GM12874 (cell line): ENCODE results near the gene IRAK1BP1.

Experiments used
- TF ChIP-seq, protein P1 (sequence below): IDR thresholded peaks from 2 replicates; pipeline ENCODE4 v1.5.1; 2011; ENCODE audit warnings: low read depth, mild to moderate bottlenecking, control low read depth, low read length, moderate library complexity; ENCODE audit not compliant: insufficient read depth

Gene IRAK1BP1

DNA sequence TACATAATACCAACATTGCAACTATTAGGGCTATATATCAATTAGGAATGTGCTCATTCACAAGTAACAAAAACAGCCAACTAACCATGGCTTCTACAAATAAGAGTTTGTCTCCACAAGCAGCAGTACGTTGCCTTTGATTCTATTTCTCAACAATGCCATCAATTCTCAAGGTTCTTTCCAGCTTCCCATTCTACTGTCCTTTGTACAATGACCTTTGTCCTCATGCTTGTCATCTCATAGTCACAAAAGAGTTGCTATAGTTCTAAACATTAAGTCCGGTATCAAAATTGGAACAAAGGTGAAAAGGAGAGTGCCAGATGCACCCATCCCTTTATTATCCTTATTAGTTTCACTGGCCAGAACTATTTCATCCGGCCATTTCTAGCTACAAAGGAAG is 30.8 kb upstream of the IRAK1BP1 start:
- TF ChIP-seq, protein P1, sequence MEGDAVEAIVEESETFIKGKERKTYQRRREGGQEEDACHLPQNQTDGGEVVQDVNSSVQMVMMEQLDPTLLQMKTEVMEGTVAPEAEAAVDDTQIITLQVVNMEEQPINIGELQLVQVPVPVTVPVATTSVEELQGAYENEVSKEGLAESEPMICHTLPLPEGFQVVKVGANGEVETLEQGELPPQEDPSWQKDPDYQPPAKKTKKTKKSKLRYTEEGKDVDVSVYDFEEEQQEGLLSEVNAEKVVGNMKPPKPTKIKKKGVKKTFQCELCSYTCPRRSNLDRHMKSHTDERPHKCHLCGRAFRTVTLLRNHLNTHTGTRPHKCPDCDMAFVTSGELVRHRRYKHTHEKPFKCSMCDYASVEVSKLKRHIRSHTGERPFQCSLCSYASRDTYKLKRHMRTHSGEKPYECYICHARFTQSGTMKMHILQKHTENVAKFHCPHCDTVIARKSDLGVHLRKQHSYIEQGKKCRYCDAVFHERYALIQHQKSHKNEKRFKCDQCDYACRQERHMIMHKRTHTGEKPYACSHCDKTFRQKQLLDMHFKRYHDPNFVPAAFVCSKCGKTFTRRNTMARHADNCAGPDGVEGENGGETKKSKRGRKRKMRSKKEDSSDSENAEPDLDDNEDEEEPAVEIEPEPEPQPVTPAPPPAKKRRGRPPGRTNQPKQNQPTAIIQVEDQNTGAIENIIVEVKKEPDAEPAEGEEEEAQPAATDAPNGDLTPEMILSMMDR, result no peak

DNA sequence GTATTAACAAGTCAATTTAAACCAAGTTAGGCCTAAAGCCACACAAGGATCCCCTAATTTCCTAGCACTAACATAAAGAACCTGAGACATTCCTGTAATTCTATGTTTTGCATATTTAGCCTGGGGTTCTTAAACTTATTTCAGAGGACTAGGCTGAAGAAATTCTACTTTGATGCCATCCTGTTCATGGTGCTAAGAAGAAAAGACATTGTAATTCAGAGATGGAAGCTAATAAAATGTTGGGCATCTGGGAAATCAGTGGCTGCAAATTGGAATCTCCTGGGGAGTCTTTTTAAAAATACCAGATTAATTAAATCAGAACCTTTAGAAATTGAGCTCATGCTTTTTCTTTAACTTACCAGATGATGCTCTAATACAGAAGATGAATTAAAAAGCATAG is 26.2 kb upstream of the IRAK1BP1 start:
- TF ChIP-seq, protein P1, result no peak

DNA sequence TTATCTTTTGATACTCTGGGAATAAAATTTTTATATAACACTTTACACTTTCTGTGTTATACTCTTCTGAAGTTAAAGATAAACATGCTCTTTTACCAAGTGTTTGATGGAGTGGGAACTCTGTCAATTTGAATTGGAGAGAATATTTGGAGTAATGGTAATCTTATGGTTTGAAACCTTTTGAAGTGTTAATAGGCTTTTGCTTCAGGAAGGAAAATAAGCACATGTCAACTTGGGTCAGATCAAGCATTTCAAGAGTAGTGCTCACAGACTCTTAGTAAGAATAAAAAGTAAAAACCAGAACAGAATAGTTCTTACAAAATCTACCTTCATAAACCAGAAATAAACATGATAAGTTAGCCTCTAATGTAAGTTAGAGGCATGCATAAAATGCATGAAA is 24.4 kb upstream of the IRAK1BP1 start:
- TF ChIP-seq, protein P1, result no peak

DNA sequence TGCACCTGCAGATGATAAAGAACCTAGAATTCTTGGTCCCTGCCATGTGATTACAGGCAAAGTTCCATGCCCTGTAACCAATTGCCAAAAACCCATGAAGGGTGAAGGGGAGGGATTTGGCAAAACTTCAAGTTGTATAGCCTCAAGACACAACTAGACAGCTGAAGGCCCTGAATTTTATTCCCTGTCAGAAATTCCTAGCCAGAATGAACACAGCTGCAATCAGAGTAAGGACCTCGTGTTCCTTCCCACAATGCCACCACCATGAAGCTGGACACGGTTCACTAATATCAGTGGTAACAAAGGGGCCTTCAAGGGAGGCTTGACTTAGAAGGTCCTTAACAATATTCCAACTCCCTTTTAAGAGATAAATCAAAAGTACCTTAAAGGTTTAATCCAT is 22.5 kb upstream of the IRAK1BP1 start:
- TF ChIP-seq, protein P1, result no peak

DNA sequence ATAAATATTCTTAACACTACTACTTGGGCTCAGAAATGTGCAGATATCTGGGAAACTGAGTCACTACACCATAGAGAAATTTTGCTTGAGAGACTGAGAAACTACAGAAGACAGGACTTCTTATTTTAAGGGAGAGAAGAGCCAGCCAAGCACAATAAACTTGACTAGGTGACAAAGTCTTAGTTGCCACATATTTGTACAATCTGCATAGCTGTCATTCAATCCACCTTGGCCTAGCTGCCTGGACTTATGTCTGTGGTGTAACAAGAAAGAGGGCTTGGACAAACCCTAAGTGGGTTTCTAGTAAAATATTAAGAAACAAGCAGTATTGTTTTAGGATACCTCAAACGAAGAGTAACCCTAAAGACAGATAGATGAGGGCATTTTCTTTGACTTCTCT is 21.8 kb upstream of the IRAK1BP1 start:
- TF ChIP-seq, protein P1, result no peak

DNA sequence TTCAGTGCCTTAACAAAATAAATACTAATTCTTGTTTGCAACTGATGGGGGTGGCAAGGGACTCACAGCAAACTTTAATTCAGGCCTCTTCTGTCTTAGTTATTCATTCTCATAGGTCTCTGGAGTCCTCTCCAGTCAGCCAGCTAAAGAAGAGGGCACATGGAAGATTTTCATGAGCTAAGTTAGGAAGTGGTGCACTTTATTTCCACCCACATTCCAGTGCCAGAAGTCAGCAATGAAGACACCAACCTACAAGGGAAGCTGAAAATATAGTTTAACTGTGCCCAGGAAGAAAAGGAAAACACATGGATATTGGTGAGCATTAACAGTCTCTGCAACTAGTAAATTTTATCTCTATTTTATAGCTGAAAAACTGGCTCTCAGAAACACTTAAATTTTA is 16.7 kb upstream of the IRAK1BP1 start:
- TF ChIP-seq, protein P1, result no peak

DNA sequence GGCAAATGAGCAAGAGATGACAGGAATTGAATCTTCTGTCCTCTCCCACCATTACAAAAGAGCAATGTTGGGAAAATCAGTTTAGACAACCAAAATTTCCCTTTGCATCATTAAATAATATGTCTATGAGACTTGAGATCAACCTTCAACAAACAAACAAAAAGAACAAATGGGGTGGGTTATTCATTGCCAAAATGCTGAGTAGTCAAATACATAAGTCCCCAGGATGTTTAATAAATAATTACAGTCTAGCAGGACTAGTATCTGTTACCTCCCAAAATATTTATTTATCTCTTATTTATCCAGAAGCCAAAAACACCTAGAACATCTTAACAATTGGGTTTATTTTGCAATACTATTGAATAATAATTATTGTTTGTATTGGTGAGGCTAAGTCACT is 16.2 kb upstream of the IRAK1BP1 start:
- TF ChIP-seq, protein P1, result no peak

DNA sequence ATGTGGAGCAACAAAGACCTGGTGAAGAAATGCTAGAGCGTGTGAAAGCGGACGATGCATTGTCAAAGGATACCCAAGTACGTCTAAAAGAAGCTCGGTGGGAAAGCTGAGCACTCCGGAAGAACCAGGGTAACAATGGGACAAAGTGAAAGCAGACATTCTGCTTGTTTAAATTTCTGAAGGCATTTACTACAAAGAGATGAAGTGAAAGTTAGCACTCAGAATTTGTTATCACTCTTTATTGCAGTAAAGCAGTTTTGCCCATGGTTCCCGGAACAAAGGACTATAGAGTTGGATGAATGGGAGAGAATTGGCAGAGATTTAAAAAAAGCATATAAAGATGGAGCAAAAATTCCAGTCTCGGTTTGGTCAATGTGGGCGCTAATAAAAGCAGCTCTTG is 12.8 kb upstream of the IRAK1BP1 start:
- TF ChIP-seq, protein P1, result no peak
